ENCODE data around the gene C20orf202.

- TF ChIP-seq USF1 (CRISPR knock-in tag; IDR thresholded peaks at IDR 0.05), result no peak
- TF ChIP-seq, protein P1, sequence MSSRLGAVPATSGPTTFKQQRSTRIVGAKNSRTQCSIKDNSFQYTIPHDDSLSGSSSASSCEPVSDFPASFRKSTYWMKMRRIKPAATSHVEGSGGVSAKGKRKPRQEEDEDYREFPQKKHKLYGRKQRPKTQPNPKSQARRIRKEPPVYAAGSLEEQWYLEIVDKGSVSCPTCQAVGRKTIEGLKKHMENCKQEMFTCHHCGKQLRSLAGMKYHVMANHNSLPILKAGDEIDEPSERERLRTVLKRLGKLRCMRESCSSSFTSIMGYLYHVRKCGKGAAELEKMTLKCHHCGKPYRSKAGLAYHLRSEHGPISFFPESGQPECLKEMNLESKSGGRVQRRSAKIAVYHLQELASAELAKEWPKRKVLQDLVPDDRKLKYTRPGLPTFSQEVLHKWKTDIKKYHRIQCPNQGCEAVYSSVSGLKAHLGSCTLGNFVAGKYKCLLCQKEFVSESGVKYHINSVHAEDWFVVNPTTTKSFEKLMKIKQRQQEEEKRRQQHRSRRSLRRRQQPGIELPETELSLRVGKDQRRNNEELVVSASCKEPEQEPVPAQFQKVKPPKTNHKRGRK (CRISPR knock-in tag; IDR thresholded peaks at IDR 0.05; ENCODE audit: borderline replicate concordance), result no peak
Measured at GRCh38 chr20:1199964-1200363, 3.3 kb upstream of the C20orf202 start.

All from WTC11 (cell line).